ENCODE results near the gene TEX11.

DNA sequence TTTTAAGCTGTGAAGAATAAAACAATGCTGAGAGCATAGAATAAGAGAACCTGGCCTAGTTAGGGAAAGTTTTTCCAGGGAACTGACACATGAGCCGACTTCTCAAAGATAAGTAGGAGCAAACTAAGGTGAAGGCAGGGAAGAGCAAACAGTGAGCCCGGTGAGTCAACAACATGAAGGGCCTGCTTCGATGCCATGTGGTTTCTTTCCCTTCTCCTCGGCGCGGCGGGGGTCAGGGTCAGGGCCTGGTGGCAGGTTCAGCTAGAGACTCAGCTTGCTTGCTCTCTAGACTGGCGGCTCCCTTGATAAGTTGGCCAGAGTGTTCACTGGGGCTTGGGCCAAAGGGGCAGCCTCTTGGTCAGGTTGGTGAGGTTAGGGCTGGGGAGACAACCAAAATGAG lies 382.8 kb downstream of the TEX11 start:
- TF ChIP-seq CTCF (IDR thresholded peaks at IDR 0.05) (no peak), POLR2A (IDR thresholded peaks at IDR 0.05) (no peak)

Data from heart left ventricle (tissue), 13 donors.